HEK293T (cell line): ENCODE measurements around the gene TNFRSF17.

Experiments
- CTCF ChIA-PET: fragments of 350-600 bp; formaldehyde crosslinking; extraction: SDS; loops from one replicate; lab custom pipeline; 2021; ENCODE audit warnings: antibody characterized with exemption, inconsistent platforms; lab: Yijun Ruan, JAX
- POLR2A ChIA-PET: fragments of 350-600 bp; formaldehyde crosslinking; extraction: SDS; loops from one replicate; lab custom pipeline; 2020; ENCODE audit warnings: antibody characterized with exemption, inconsistent platforms; lab: Yijun Ruan, JAX
- DNase-seq: peaks from one replicate; pipeline ENCODE4 v3.0.0; 2012; ENCODE audit warnings: mixed read lengths; ENCODE audit errors: extremely low spot score
- ARNT ChIP-seq: fragments of 450-650 bp; IDR thresholded peaks from 2 replicates; pipeline ENCODE4 v1.6.1; 2017; ENCODE audit warnings: mild to moderate bottlenecking
- BHLHE40 ChIP-seq: fragments of 450-650 bp; IDR thresholded peaks from 2 replicates; pipeline ENCODE4 v1.6.1; 2016; ENCODE audit warnings: mild to moderate bottlenecking, moderate library complexity, borderline replicate concordance
- CTBP1 ChIP-seq: fragments of 450-650 bp; IDR thresholded peaks from 2 replicates; pipeline ENCODE4 v1.6.1; 2016; ENCODE audit warnings: borderline replicate concordance
- ELF4 ChIP-seq: fragments of 450-650 bp; IDR thresholded peaks from 2 replicates; pipeline ENCODE4 v1.6.1; 2017; ENCODE audit warnings: antibody characterized with exemption
- FOXA1 ChIP-seq: fragments of 450-650 bp; IDR thresholded peaks from 2 replicates; pipeline ENCODE4 v1.6.1; 2016; ENCODE audit warnings: mild to moderate bottlenecking
- FOXK2 ChIP-seq: fragments of 450-650 bp; IDR thresholded peaks from 2 replicates; pipeline ENCODE4 v1.6.1; 2016; ENCODE audit warnings: mild to moderate bottlenecking
- FOXM1 ChIP-seq: fragments of 450-650 bp; IDR thresholded peaks from 2 replicates; pipeline ENCODE4 v1.6.1; 2017; ENCODE audit warnings: mild to moderate bottlenecking, borderline replicate concordance
- HDGF ChIP-seq: fragments of 450-650 bp; IDR thresholded peaks from 2 replicates; pipeline ENCODE4 v1.6.1; 2017; ENCODE audit warnings: antibody characterized with exemption, borderline replicate concordance
- L3MBTL2 ChIP-seq: fragments of 450-650 bp; conservative IDR thresholded peaks from 2 replicates; pipeline ENCODE4 v1.6.1; 2016; ENCODE audit warnings: mild to moderate bottlenecking
- LEF1 ChIP-seq: fragments of 450-650 bp; IDR thresholded peaks from 2 replicates; pipeline ENCODE4 v1.6.1; 2017; ENCODE audit warnings: mild to moderate bottlenecking, borderline replicate concordance
- NFRKB ChIP-seq: fragments of 450-650 bp; IDR thresholded peaks from 2 replicates; pipeline ENCODE4 v1.6.1; 2016; ENCODE audit warnings: mild to moderate bottlenecking, moderate library complexity
- SP1 ChIP-seq: fragments of 450-650 bp; IDR thresholded peaks from 2 replicates; pipeline ENCODE4 v1.6.1; 2017
- SUZ12 ChIP-seq: fragments of 450-650 bp; IDR thresholded peaks from 2 replicates; pipeline ENCODE4 v1.6.1; 2016; ENCODE audit warnings: mild to moderate bottlenecking
- TARDBP ChIP-seq: fragments of 450-650 bp; IDR thresholded peaks from 2 replicates; pipeline ENCODE4 v1.6.1; 2016
- ZNF384 ChIP-seq: fragments of 450-650 bp; IDR thresholded peaks from 2 replicates; pipeline ENCODE4 v1.6.1; 2016
- TF ChIP-seq, protein P1 (sequence below): fragments of 450-650 bp; IDR thresholded peaks from 2 replicates; pipeline ENCODE4 v1.6.1; 2016

The TNFRSF17 gene

DNA sequence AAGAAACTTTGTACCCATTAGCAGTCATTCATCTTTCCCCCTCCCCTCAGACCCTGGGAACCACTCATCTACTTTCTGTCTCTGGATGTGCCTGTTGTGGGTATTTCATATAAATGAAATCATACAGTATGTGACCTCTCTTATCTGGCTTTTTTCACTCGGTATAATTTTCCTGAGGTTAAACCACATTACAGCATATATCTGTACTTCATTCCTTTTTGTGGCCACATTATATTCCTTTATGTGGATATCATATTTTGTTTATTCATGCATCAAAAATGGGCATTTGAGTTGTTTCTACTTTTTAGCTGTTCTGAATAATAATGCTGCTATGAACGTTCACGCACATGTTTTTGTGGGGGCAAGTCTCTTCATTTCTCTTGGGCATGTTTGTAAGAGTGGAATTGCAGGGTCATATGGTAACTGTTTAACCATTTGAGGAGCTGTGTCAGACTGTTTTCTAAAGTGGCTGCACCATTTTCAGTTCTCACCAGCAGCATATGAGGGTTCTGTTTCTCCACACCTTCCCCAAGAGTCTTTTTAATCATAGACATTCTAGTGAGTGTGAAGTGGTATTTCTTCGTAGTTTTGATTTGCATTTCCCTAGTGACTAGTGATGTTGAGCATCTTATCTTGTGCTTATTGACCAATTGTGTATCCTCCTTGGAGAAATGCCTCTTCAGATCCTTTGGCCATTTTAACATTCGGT is 15.3 kb downstream of the TNFRSF17 start:
- ChIA-PET POLR2A (no interaction called here), CTCF (no interaction called here)
- no peak for DNase-seq
- TF ChIP-seq NFRKB, result no peak

DNA sequence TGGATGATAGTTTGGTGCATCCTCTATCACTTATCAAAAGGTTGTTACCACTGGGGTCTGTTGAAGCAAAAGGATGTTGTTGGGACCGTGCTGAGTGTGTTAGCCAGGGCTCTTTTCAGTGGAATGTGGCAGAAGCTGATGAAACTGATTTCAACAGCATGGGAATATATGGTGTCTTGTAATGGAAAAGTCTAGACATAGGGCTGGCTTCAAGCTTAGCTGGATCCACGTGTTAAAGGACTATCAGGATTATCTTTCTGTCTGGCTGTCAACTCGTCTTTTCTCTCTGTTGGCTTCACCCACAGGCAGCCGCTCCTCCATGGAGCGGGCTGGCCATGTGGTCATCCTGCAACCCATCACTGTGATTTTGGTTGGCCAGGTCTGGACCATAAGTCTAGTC is 20.2 kb downstream of the TNFRSF17 start:
- POLR2A ChIA-PET, result interaction anchor here (0.7 kb wide), 1 partner anchor 9 kb away, joined by 4 read pairs; the partner anchor contains the start of gene SNX29
- no peak for TF ChIP-seq FOXK2
- TF ChIP-seq HDGF, result no peak
- no peak for TF ChIP-seq CTBP1
- no peak for TF ChIP-seq LEF1
- TF ChIP-seq SP1, result no peak
- TF ChIP-seq TARDBP, result no peak
- no peak for TF ChIP-seq FOXA1
- TF ChIP-seq BHLHE40, result no peak
- TF ChIP-seq ELF4, result no peak
- no peak for TF ChIP-seq FOXM1
- TF ChIP-seq, protein P1, sequence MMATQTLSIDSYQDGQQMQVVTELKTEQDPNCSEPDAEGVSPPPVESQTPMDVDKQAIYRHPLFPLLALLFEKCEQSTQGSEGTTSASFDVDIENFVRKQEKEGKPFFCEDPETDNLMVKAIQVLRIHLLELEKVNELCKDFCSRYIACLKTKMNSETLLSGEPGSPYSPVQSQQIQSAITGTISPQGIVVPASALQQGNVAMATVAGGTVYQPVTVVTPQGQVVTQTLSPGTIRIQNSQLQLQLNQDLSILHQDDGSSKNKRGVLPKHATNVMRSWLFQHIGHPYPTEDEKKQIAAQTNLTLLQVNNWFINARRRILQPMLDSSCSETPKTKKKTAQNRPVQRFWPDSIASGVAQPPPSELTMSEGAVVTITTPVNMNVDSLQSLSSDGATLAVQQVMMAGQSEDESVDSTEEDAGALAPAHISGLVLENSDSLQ, result no peak
- DNase-seq, result no peak
- CTCF ChIA-PET, result no interaction called here

DNA sequence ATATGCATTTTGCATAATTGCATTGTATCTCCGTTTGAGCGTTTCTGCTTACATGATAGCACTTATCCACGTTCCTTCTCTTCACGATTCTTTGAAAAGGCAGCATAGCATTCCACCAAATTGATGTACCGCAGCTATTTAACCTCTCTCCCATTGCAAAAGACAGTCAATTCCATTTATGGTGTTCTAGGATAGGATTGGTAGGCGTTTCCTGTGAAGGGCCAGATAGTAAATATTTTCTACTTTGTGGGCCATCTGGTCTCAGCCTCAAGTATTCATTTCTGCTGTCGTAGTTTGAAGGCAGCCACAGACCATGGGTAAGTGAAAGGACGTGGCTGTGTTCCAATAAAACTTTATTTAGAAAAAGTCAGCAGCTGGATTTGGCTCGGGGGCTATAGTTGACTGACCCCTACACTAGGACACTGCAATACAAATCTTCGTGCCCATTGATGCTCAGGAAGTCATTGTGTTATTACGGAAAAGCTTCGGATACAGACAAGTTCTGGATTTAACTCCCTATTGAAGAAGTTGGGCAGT is 21.6 kb downstream of the TNFRSF17 start:
- no peak for DNase-seq
- ChIA-PET CTCF (no interaction called here), POLR2A (interaction anchor here (0.6 to 0.8 kb wide), 2 partner anchors 10 to 23 kb away, joined by 3 to 4 read pairs; partner anchors contain the start of gene SNX29)
- no peak for TF ChIP-seq L3MBTL2
- TF ChIP-seq SP1, result no peak
- no peak for TF ChIP-seq TARDBP
- TF ChIP-seq ELF4, result no peak
- TF ChIP-seq LEF1, result no peak
- TF ChIP-seq FOXA1, result no peak
- TF ChIP-seq BHLHE40, result no peak
- TF ChIP-seq HDGF, result no peak
- TF ChIP-seq ZNF384, result no peak
- TF ChIP-seq CTBP1, result no peak
- no peak for TF ChIP-seq NFRKB
- no peak for TF ChIP-seq SUZ12

DNA sequence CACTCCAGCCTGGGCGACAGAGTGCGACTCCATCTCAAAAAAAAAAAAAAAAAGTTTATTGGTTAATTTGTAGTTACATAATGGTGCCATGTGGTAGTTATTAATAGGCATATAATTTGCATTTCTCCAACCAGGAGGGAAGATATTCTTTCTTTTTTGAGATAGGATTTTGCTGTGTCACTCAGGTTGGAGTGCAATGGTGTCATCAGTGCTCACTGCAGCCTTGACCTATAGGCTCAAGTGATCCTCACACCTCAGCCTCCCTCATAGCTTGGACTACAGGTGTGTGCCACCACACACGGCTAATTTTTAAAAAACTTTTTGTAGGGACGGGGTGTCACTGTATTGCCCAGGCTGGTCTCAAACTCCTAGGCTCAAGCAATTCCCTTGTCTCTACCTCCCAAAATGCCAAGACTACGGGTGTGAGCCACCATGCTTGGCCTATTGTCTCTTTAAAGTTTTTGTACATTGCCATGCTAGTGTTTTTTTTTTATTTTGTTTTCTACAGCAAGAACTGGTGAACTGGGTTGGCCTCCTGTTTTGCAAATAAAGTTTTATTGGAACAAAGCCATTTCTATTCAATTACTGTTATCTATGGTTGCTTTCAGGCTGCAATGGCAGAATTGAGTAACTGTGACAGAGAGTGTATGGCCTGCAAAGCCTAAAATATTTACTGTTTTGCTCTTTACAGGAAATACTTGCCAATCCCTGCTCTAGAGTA is 23.4 kb downstream of the TNFRSF17 start:
- TF ChIP-seq FOXM1 (no peak), NFRKB (no peak), FOXK2 (no peak), BHLHE40 (no peak), ELF4 (no peak), ZNF384 (no peak), HDGF (no peak), SP1 (no peak), L3MBTL2 (no peak), SUZ12 (no peak), LEF1 (no peak), ARNT (no peak), FOXA1 (no peak), TARDBP (no peak), CTBP1 (no peak)
- TF ChIP-seq, protein P1, result no peak
- ChIA-PET CTCF (no interaction called here), POLR2A (no interaction called here)
- no peak for DNase-seq

DNA sequence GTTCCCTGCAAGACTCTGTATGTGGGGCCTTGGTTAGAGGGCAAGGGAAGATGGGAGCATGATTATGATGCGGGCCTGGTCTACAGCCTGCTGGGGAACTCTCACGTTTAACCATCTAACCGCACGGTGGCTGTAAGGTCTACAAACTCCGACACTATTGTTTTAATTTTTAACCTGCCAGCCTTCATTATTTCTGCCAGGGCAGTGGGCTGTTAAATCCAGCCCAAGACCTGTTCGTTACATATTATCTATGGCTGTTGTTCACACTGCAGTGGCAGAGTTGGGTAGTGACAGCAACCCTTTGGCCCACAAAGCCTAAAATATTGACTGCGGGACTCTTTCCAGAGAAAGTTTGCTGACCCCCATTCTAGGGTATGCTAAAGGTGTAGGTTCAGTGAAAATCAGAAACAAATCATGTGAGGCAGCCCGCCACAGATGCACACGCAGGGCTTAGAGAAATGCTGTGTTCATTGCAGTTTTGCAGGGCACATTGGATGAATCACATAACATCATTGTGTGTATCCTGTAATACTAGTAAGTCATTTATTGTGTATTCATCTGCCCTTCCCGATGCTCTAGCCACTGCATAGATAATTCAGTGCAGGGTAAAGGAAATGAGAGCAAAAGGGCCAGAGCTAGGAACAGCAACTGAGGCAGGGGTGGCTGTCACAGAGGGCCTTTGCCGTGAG is 25.8 kb downstream of the TNFRSF17 start:
- CTCF ChIA-PET, result interaction anchor here (0.6 kb wide), 1 partner anchor 104 kb away, joined by 3 read pairs; no protein-coding TSS in a partner anchor
- POLR2A ChIA-PET, result no interaction called here
- TF ChIP-seq ELF4 (no peak), FOXM1 (no peak), ZNF384 (no peak), L3MBTL2 (no peak), LEF1 (no peak), CTBP1 (no peak), FOXK2 (no peak), ARNT (no peak), TARDBP (no peak), NFRKB (no peak)
- no peak for DNase-seq

DNA sequence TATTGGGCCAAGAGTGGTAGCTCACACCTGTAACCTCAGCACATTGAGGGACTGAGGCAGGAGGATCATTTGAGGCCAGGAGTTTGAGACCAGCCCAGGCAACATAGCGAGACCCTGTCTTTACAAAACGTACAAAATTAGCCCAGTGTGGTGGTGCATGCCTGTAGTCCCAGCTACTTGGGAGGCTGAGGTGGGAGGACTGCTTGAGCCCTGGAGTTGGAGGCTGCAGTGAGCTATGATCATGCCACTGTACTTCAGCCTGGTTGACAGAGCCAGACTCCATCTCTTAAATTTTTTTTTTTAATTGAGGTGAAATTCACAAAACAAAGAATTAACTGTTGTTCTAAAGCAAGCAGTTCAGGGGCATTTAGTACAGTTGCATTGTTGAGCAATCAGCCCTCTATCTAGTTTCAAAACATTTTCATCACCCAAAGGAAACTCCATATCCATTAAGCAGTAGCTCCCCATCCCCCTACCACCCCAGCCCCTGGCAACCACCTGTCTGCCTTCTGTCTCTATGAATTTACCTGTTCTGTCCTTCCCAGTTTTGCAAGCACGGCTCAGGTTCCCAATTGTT is 27.1 kb downstream of the TNFRSF17 start:
- CTCF ChIA-PET, result interaction anchor here (1.7 kb wide), 1 partner anchor 10 kb away, joined by 5 read pairs; no protein-coding TSS in a partner anchor
- POLR2A ChIA-PET, result no interaction called here
- no peak for TF ChIP-seq ARNT
- no peak for TF ChIP-seq FOXM1
- TF ChIP-seq HDGF, result no peak
- no peak for TF ChIP-seq BHLHE40
- TF ChIP-seq LEF1, result no peak
- TF ChIP-seq TARDBP, result no peak
- TF ChIP-seq L3MBTL2, result no peak
- no peak for TF ChIP-seq SP1
- no peak for TF ChIP-seq FOXK2
- no peak for TF ChIP-seq FOXA1
- no peak for TF ChIP-seq ZNF384
- no peak for TF ChIP-seq SUZ12
- TF ChIP-seq, protein P1, result no peak
- no peak for TF ChIP-seq CTBP1
- no peak for TF ChIP-seq ELF4
- TF ChIP-seq NFRKB, result no peak
- DNase-seq, result no peak
